H54 (cell line): ENCODE results near the gene ARID3B.
"Not testable (repeated sequence)": the region's sequence is repeated elsewhere in the genome, so short reads cannot be mapped to it uniquely, and the experiment has no call there.

ENCODE experiments used
- DNase-seq: peaks from one replicate; pipeline ENCODE4 v3.0.0; 2011; ENCODE audit warnings: low spot score, mixed read lengths; ENCODE audit not compliant: insufficient read length
- FAIRE-seq: peaks from 3 replicates; lab custom pipeline; 2011; peaks lifted over from hg19 to GRCh38; lab: Jason Lieb, UNC
- POLR2A ChIP-seq: IDR thresholded peaks from 2 replicates; pipeline ENCODE4 v1.6.1; 2011; ENCODE audit warnings: low read depth, mild to moderate bottlenecking, low read length

The ARID3B gene

GRCh38 chr15:74594455-74594854 is 53.4 kb downstream of the ARID3B start:
- TF ChIP-seq POLR2A: no peak
- DNase-seq (no peak), FAIRE-seq (no peak)

DNA sequence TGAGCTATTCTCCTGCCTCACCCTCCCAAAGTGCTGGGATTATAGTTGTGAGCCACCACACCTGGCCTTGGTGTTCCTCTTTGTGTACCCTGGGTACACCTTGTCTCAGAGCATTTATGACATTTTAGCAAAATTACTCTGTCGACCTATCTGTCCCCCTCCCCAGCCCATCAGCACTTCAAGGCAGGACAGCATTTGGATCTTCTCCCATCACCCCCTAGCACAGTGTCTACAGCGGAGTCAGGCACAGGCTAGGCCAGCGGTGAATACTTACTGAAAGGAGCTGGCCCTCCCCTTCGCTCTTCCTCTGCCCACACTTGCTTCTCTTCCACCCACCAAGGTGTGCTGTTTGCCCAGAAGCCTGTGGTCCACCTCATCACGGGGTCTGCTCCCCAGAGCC is 54.3 kb downstream of the ARID3B start:
- FAIRE-seq (no peak), DNase-seq (no peak)
- no peak for TF ChIP-seq POLR2A

DNA sequence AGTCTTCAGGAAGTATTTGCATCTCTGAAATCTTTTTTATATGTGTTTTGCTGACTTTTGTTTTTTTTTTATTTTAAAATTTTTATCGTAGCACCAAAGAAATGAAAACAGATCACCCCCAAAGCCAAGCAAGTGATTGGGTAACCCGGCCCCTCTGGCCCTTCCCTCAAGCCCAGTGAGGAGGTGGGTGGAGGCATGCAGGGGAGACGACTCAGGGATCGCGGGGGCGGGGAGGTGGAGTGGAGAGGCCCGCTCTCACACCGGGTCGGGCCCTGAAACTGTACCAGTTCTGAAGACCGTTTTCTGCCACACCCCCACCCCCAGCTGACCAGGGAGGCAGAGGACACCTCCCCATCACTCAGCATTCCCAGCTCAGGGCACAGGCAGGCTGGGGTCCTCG is 55.7 kb downstream of the ARID3B start:
- not testable (repeated sequence) for DNase-seq, FAIRE-seq

GRCh38 chr15:74597146-74597705 is 56.2 kb downstream of the ARID3B start:
- FAIRE-seq, DNase-seq: not testable (repeated sequence)

DNA sequence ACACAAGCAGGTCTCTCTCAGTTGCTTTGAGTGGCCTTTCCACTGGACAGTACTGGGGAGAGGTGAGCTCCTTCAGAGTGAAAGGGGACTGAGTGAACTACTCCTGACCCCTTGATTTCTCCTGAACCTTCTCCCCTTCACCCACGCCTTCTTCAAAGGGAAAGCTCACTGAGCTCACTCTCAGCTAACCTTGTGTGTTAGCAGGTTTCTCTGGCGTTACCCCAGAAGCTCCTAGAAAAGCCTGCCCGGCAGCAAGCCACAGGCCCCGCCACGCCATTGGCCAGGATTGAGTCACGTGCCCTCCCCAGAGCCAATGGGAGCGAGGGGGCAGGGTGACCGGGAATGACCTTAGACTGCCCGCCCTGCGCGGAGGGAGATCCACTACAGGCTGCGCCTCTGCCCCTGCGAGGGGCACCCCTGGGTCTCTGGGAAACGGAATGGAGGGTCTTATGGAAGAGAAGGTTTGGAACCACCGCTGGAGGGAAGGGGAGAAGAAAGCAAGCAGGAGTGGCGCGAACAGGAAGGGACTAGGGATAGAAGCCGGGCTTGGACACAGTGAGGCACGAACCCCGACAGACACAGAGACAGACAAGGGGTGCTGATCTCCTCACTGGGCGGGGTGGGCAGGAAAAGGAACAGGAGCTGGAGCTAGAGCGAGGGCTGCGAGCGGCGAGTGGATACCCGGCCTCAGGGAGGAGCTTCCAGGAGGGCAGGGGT is 57.3 kb downstream of the ARID3B start:
- FAIRE-seq (no peak), DNase-seq (no peak)
- TF ChIP-seq POLR2A: no peak

GRCh38 chr15:74599156-74599555 is 58.1 kb downstream of the ARID3B start:
- FAIRE-seq (no peak), DNase-seq (no peak)
- no peak for TF ChIP-seq POLR2A

- no peak for TF ChIP-seq POLR2A
- DNase-seq: no peak
- no peak for FAIRE-seq
These were observed 62.2 kb downstream of the ARID3B start for GRCh38 chr15:74603026-74603788.

DNA sequence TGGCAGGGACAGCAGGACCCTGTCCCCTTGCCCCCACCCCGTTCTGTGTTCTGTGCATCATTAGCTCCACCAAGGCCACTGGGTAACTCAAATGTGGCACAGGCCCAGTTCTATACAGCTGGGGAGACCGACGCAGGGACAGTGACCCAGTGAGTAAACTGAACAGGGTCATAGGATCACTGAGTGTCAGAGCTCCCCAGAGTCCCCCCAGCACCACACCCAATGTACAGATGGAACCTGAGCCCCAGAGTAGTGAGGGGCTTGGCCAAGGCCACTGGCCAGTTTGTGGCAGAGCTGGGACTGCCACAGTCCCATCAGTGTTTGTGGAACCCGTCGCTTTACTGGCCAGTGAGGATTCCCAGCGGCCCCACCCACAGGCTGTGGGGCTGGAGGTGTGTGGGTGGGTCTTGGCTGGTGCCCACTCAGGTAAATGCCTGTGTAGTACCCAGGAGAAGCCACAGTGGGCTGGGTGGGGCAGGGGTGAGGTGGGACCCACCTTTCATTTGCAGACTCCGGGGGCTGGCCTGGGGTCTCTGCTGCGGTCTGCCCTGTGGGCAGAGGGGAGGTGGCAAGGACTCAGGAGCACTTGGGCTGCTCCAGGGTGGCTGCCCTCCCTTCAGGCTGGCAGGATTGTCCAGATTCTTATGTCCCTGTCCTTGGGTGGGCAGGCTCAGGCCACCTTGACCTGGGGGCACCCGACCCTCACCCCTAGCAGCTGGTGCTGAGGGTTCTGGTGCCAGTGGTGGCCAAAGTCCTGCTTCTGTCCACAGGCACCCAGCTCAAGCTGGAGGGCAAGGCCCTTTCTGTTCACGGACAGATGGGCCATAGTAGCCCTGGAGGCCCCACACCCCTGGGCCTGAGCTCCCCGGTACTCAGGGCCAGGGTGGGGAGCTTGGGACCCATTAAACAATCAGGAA is 63.0 kb downstream of the ARID3B start:
- TF ChIP-seq POLR2A: no peak
- no peak for FAIRE-seq
- no peak for DNase-seq

DNA sequence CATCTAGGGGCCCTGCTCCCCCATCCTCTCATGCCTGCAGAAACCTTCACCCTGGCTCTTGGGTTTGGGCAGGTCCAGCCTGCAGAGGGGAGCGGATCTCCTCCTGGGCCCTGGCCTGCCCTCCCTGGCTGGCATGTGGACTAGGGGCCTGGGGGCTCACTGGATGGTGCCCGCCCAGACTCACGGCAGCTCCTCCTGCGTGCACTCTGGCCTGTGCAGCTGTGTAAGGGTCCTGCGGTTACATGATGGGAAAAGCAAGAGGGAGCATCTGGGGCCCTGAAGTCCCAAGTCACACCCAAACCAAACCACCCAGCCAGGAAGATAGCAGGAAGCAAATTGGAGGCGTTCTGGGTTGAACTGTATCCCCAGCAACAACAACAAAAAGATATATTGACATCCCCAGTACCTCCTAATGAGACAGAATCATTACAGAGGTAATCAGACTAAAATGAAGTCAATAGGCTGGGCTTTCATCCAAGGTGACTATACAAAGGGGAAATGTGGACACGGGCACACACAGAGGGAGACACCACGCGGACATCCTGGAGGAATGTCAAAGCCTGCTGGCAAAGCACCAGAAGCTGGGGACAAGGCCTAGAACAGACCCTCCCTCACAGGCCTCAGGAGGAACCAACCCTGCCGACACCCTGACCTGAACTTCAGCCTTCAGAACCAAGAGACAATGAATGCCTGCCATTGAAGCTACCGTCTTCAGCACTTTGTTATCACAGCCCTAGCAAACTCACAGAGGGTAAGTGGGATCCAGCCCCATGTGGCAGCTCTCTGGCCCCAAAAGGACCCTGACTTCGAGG is 64.2 kb downstream of the ARID3B start:
- no peak for FAIRE-seq
- no peak for TF ChIP-seq POLR2A
- DNase-seq: no peak

DNA sequence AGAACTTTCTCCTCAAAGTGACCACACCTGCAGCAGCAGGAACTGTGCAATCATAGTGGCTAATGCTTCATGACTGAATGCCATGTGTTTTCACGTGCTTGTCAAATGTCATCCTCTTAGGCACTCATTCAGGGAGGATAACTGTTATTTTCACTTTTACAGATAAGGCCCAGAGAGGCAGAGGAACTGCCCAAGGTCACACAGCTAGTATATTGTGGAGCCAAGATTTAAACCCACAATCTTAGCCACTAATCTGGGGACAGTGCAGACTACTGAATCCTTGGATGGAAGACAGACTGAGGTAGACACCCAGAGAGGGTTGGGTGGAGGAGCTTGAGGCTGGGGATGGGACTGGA is 64.8 kb downstream of the ARID3B start:
- no peak for TF ChIP-seq POLR2A
- FAIRE-seq (no peak), DNase-seq (no peak)

GRCh38 chr15:74608786-74609185 is 67.8 kb downstream of the ARID3B start:
- no peak for FAIRE-seq
- DNase-seq: no peak
- TF ChIP-seq POLR2A: no peak

DNA sequence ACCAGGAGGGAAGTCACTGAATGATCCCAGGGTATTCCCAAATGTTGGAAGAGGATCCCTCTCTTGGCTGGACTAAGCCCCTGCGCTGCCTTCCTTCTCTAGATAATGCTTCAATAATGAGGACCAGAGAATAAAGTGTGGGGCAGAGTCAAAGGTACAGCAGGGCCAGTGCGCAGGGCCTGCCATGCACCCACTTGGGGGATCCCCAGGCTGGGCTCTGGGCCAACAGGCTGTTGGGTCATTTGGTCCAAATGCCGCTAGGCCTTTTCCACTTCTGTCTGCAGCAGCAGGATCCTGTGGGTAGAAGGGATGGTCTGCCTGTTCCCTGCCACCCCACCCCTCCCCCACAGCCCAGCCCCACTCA is 68.9 kb downstream of the ARID3B start:
- DNase-seq (no peak), FAIRE-seq (no peak)
- TF ChIP-seq POLR2A: no peak

DNA sequence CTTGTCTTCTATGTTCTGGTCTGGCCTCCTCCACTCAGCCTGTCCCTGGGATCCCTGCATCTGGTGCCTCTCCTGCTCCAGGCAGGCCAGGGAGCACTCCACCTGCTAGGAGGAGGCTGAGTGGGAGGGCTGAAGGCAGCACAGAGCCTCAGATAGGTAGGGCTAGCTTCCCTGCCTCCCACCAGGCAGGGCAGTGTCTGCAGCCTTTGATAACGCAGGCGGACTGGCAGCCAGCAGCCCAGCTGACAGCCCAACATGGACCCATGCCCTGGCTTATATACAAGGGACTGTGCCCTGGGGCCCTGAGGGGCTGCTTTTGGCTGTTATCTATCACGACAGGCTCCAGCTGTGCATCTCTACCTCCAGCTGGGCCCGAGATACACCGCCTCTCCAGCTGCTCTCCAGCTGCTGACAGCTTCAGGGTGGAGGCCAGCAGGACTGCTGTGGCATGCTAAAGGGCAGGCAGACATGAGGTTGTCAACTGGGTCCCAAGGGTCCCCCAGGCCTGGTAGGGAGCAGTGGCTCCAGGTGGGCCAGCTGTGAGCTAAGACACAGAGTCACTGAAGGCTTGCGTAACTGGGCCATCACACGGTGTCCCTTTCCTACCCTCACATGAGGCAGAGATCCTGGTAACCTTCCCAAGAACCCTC is 69.4 kb downstream of the ARID3B start:
- FAIRE-seq (no peak), DNase-seq (no peak)
- no peak for TF ChIP-seq POLR2A
